GM12891 (cell line): ENCODE data around the gene EID1.

Source experiments
- POLR2A ChIP-seq: IDR thresholded peaks from 2 replicates; pipeline ENCODE4 v1.6.1; 2011; ENCODE audit warnings: low read depth, low read length, control low read depth
- POLR2AphosphoS5 ChIP-seq: IDR thresholded peaks from 2 replicates; pipeline ENCODE4 v1.6.1; 2011; ENCODE audit warnings: low read depth, low read length, control low read depth
- TAF1 ChIP-seq: IDR thresholded peaks from 2 replicates; pipeline ENCODE4 v1.6.1; 2011; ENCODE audit warnings: low read depth, low read length, control low read depth

- TF ChIP-seq POLR2A, result no peak
- no peak for TF ChIP-seq POLR2AphosphoS5
- TF ChIP-seq TAF1, result no peak
Measured at GRCh38 chr15:48883699-48884098, 5.8 kb downstream of the EID1 start.
